SU-DHL-6 (cell line): ENCODE results near the gene NGF.

Experiments used
- H2AFZ ChIP-seq: fragments of 200-600 bp; sonication (generic); 2 replicates; pipeline ENCODE4 v1.6.1; 2014; ENCODE audit warnings: low read depth, mild to moderate bottlenecking, moderate library complexity, mixed read lengths, antibody characterized with exemption, low read length; ENCODE audit not compliant: severe bottlenecking
- H3F3A ChIP-seq: fragments of 200-600 bp; shearing (Covaris generic); 2 replicates; pipeline ENCODE4 v1.6.0; 2016; ENCODE audit warnings: antibody characterized with exemption, mild to moderate bottlenecking; ENCODE audit not compliant: insufficient read depth
- H3K27ac ChIP-seq: fragments of 200-600 bp; sonication (generic); 2 replicates; pipeline ENCODE4 v1.5.1; 2016; ENCODE audit warnings: low read depth, mild to moderate bottlenecking, low read length, moderate library complexity, mixed read lengths
- H3K27me3 ChIP-seq: fragments of 200-600 bp; sonication (generic), shearing (Covaris generic); 2 replicates; pipeline ENCODE4 v1.6.0; 2014; ENCODE audit warnings: mild to moderate bottlenecking, low read length
- H3K36me3 ChIP-seq: fragments of 200-600 bp; sonication (generic); 2 replicates; pipeline ENCODE4 v1.6.1; 2014; ENCODE audit warnings: mild to moderate bottlenecking, low read length, mixed read lengths
- H3K4me2 ChIP-seq: fragments of 300-600, 200-600 bp; shearing (Covaris generic), sonication (generic); 2 replicates; pipeline ENCODE4 v1.6.0; 2014; ENCODE audit warnings: low read length, low read depth, mild to moderate bottlenecking; ENCODE audit not compliant: poor library complexity, severe bottlenecking
- H3K4me3 ChIP-seq: fragments of 200-600 bp; sonication (generic); 2 replicates; pipeline ENCODE4 v1.5.1; 2014; ENCODE audit warnings: antibody characterized with exemption, low read length, mild to moderate bottlenecking, mixed read lengths; ENCODE audit not compliant: insufficient read depth, poor library complexity, severe bottlenecking
- H3K79me2 ChIP-seq: fragments of 200-600 bp; sonication (generic); 2 replicates; pipeline ENCODE4 v1.6.1; 2014; ENCODE audit warnings: mild to moderate bottlenecking, low read length, moderate library complexity; ENCODE audit not compliant: insufficient read depth
- H3K9ac ChIP-seq: fragments of 200-600 bp; sonication (generic); 2 replicates; pipeline ENCODE4 v1.7.0; 2014; ENCODE audit warnings: mild to moderate bottlenecking, low read length
- H3K9me2 ChIP-seq: fragments of 200-600 bp; sonication (generic); replicated peaks from 2 replicates; pipeline ENCODE4 v1.6.1; 2014; ENCODE audit warnings: low read length; ENCODE audit not compliant: insufficient read depth
- H3K9me3 ChIP-seq: fragments of 200-600 bp; sonication (generic); 2 replicates; pipeline ENCODE4 v1.6.1; 2014; ENCODE audit warnings: low read length, mixed read lengths; ENCODE audit not compliant: insufficient read depth
- H4K20me1 ChIP-seq: fragments of 200-600 bp; sonication (generic); 2 replicates; pipeline ENCODE4 v1.6.1; 2014; ENCODE audit warnings: low read depth, mild to moderate bottlenecking, antibody characterized with exemption, low read length, moderate library complexity, mixed read lengths
- EZH2phosphoT487 ChIP-seq: fragments of 200-600 bp; sonication (generic), shearing (Covaris generic); conservative IDR thresholded peaks from 2 replicates; pipeline ENCODE4 v1.6.1; 2018; ENCODE audit warnings: mild to moderate bottlenecking, antibody characterized with exemption, low read length, moderate library complexity, mixed read lengths
- TF ChIP-seq, protein P1 (sequence below): fragments of 200-600 bp; sonication (generic); IDR thresholded peaks from one replicate; pipeline ENCODE4 v1.5.1; 2017; ENCODE audit warnings: antibody characterized with exemption, mild to moderate bottlenecking, low read length, moderate library complexity; ENCODE audit not compliant: insufficient read depth, poor library complexity, severe bottlenecking

The NGF gene

DNA sequence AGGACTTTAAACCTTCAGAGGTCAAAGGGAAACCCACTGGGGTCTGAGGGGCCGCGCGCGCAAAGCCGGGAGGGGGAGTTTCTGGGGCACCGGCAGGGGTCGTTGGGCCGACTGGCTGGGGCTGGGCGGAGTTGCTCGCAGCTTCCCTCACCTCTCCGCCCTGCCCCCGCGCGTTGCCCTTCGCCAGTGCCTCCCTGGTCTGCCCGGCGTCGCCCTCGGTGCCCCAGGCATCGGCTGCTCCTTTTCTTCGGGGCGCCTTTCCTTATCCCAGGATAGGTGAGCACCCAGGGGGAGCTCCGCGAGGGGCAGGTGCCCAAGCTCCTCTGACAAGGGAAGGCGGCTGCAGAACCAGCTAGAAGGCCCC is 390 bp upstream of the NGF start:
- Histone ChIP-seq H3K9ac (no peak overlapping the region), H3K79me2 (no peaks in the 10 kb centered on the region), H3K9me3 (no peaks in the 10 kb centered on the region), H3K4me2 (no peak overlapping the region), H2AFZ (no peak overlapping the region), H3K4me3 (no peak overlapping the region), H3K36me3 (no peaks in the 10 kb centered on the region), H4K20me1 (no peaks in the 10 kb centered on the region), H3K27me3 (no peaks in the 10 kb centered on the region), H3K9me2 (no peaks in the 10 kb centered on the region), H3K27ac (no peak overlapping the region), H3F3A (no peaks in the 10 kb centered on the region)
- TF ChIP-seq, protein P1, sequence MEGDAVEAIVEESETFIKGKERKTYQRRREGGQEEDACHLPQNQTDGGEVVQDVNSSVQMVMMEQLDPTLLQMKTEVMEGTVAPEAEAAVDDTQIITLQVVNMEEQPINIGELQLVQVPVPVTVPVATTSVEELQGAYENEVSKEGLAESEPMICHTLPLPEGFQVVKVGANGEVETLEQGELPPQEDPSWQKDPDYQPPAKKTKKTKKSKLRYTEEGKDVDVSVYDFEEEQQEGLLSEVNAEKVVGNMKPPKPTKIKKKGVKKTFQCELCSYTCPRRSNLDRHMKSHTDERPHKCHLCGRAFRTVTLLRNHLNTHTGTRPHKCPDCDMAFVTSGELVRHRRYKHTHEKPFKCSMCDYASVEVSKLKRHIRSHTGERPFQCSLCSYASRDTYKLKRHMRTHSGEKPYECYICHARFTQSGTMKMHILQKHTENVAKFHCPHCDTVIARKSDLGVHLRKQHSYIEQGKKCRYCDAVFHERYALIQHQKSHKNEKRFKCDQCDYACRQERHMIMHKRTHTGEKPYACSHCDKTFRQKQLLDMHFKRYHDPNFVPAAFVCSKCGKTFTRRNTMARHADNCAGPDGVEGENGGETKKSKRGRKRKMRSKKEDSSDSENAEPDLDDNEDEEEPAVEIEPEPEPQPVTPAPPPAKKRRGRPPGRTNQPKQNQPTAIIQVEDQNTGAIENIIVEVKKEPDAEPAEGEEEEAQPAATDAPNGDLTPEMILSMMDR: no peak
- TF ChIP-seq EZH2phosphoT487: no peak

DNA sequence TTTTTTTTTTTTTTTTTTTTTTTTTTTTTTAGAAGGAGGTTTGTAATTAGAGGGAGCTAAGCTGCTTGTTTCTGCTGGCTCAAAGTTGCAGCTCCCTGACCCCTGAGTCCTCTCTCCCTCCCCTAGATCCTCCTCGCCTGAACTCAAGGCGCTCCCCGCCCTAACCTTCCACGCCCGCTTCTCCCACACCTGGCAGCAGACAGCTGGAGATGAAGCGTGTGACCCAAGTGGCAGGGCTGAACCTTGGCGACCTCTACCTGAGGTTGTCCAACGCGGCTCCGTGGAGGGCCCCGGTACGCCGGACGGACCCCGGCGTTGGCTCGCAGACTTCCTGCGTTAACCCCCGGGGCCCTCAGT is 795 bp downstream of the NGF start:
- no peaks in the 10 kb centered on the region for H3K9me3 ChIP-seq
- H3K27me3 ChIP-seq: no peaks in the 10 kb centered on the region
- no peak overlapping the region for H3K4me3 ChIP-seq
- H3K4me2 ChIP-seq: no peak overlapping the region
- H2AFZ ChIP-seq: no peak overlapping the region
- H3K27ac ChIP-seq: no peak overlapping the region
- TF ChIP-seq EZH2phosphoT487: no peak
- TF ChIP-seq, protein P1: no peak
- H3F3A ChIP-seq: no peaks in the 10 kb centered on the region
- H3K36me3 ChIP-seq: no peaks in the 10 kb centered on the region
- H3K9me2 ChIP-seq: no peaks in the 10 kb centered on the region
- H3K9ac ChIP-seq: no peak overlapping the region
- H4K20me1 ChIP-seq: no peaks in the 10 kb centered on the region
- H3K79me2 ChIP-seq: no peaks in the 10 kb centered on the region

DNA sequence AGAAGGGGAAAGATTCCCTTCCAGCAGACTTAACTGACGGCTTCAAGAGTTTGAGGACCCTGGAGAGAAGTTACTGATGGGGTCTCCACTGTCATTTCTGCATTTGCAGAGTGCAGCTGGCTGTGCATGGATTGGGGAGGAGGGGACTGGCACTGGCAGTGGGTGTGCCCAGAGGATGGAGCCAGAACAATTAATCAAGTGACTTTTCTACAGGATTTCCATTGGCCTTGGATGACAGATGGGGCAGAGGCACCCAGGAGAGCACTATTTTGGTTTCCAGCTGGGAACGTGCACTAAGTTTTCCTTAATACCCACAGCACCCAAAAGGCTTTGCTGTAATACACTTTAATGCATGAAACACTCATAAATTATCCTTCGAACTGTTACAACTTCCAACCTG is 1.3 kb downstream of the NGF start:
- no peak overlapping the region for H3K9ac ChIP-seq
- H3K79me2 ChIP-seq: no peaks in the 10 kb centered on the region
- no peaks in the 10 kb centered on the region for H4K20me1 ChIP-seq
- H3F3A ChIP-seq: no peaks in the 10 kb centered on the region
- no peak overlapping the region for H2AFZ ChIP-seq
- H3K9me2 ChIP-seq: no peaks in the 10 kb centered on the region
- H3K4me3 ChIP-seq: no peak overlapping the region
- H3K9me3 ChIP-seq: no peaks in the 10 kb centered on the region
- H3K27me3 ChIP-seq: no peaks in the 10 kb centered on the region
- TF ChIP-seq, protein P1: no peak
- no peak for TF ChIP-seq EZH2phosphoT487
- no peak overlapping the region for H3K4me2 ChIP-seq
- no peaks in the 10 kb centered on the region for H3K36me3 ChIP-seq
- H3K27ac ChIP-seq: no peak overlapping the region
